Measurements from ENCODE around the gene MAGI1.

GRCh38 chr3:65787340-65787739 is 251.4 kb downstream of the MAGI1 start:
- TF ChIP-seq EZH2phosphoT487 (conservative IDR thresholded peaks at IDR 0.05; ENCODE audit: low read length), result no peak
- TF ChIP-seq, protein P1, sequence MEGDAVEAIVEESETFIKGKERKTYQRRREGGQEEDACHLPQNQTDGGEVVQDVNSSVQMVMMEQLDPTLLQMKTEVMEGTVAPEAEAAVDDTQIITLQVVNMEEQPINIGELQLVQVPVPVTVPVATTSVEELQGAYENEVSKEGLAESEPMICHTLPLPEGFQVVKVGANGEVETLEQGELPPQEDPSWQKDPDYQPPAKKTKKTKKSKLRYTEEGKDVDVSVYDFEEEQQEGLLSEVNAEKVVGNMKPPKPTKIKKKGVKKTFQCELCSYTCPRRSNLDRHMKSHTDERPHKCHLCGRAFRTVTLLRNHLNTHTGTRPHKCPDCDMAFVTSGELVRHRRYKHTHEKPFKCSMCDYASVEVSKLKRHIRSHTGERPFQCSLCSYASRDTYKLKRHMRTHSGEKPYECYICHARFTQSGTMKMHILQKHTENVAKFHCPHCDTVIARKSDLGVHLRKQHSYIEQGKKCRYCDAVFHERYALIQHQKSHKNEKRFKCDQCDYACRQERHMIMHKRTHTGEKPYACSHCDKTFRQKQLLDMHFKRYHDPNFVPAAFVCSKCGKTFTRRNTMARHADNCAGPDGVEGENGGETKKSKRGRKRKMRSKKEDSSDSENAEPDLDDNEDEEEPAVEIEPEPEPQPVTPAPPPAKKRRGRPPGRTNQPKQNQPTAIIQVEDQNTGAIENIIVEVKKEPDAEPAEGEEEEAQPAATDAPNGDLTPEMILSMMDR (IDR thresholded peaks at IDR 0.05; ENCODE audit: insufficient read depth, low read length, poor library complexity, severe bottlenecking), result no peak
